Endothelial cell of umbilical vein (primary cell): ENCODE results near the gene MID1.

Experiments
- CTCF ChIP-seq, 2 donors: IDR thresholded peaks; 1 replicate in 1 of 2; 2 replicates in 1 of 2; pipeline ENCODE4 v1.5.1; 2011; ENCODE audit warnings: low read length in 2 of 2, mild to moderate bottlenecking in 2 of 2, moderate library complexity in 2 of 2, control low read depth in 1 of 2, inconsistent platforms in 1 of 2, low read depth in 1 of 2; ENCODE audit not compliant: insufficient read depth in 1 of 2; ENCODE audit errors: extremely low read depth in 1 of 2
- JUN ChIP-seq: IDR thresholded peaks from 2 replicates; pipeline ENCODE4 v1.6.1; 2011; ENCODE audit warnings: borderline replicate concordance, low read depth; ENCODE audit not compliant: insufficient read length, insufficient read depth
- POLR2A ChIP-seq: IDR thresholded peaks from 2 replicates; pipeline ENCODE4 v1.6.1; 2012; ENCODE audit warnings: low read depth, mild to moderate bottlenecking, control low read depth, low read length

- TF ChIP-seq CTCF (IDR thresholded peaks at IDR 0.05; ENCODE audit: extremely low read depth in 1 of 2, insufficient read depth in 1 of 2, low read depth in 1 of 2, low read length in 2 of 2) (no peak), JUN (no peak), POLR2A (no peak)
Observed at GRCh38 chrX:10566716-10567097, 53.7 kb downstream of the MID1 start.
